Measurements from ENCODE around the gene RBBP6.

The RBBP6 gene

DNA sequence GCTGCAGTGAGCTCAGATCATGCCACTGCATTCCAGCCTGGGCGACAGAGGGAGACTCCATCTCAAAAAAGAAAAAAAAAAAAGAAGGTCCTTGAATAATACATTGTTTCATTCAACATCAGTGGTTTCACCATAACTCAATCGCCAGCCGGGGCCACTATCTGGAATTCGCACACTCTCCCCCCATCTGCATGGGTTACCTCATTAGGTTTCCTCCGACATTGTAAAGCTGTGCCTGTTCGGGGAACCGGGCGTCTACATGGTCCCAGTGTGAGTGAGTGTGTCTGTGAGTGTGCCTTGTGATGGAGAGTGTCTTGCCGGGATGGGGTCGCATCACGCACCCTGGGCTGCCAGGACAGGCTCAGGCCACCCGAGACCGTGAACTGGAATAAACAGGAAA lies 16.6 kb upstream of the RBBP6 start:
- H3K4me3 ChIP-seq (ENCODE audit: low read length), result no peak overlapping the region
- no peak for DNase-seq (ENCODE audit: low read depth, low spot score)

GRCh38 chr16:24523569-24523968 lies 15.8 kb upstream of the RBBP6 start:
- H3K4me3 ChIP-seq (ENCODE audit: low read length), result no peak overlapping the region
- DNase-seq (ENCODE audit: low read depth, low spot score), result no peak

DNA sequence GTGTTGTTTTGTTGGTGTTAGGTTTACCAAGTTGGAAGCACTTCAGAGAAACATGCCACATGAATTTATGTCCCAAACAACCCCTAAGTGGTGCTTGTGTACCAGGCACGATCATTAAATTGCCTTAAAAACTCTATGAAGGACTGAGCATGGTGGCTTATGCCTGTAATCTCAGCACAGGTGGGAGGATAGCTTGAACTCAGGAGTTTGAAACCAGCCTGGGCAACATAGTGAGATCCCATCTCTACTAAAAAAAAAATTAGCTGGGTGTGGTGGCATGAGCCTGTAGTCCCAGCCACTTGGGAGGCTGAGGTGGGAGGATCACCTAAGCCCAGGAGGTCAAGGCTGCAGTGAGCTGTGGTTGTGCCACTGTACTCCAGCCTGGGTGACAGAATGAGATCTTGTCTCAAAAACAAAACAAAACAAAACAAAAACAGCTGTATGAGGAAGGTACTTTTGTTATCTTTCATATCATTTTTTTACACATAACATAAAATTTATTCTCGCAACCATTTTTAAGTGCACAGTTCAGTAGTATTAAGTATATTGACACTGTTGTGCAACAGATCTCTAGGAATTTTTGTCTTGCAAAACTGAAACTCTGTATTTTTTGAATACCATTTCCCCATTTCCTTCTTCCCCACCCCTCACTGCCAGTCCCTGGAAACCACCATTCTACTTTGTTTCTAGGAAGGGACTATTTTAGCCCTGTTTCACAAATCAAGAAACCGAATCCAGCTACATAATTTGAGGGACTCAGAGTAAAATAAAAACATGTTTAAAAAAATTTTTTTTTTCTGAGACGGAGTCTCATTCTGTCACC lies 14.3 kb upstream of the RBBP6 start:
- DNase-seq (ENCODE audit: low read depth, low spot score), result no peak

DNA sequence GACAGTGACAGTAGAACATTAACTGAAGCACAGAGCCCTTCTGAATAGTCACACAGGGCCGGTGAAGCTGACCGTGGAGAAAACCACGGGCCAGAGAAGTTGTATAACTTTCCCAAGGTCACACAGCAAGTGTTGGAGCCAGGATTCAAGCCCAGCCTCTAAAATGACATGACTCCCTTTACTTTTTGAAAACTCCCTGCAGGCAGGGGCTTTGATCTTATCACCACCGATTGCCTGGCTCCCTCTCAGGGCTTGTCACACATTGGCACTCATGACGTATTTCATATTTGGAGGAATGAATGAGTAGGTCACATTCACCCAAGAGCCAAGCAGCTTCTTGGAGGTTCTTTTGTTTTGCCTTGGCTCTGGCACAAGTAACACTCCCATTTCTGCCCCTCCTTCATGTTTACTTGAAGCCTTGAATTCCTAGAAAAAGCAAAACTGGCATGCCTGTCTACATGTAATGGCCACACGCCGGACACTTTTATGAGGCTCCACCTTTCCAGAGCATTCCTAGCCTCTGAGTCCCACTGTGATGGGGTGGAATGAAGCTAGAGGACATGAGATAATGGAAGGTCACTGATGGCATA lies 13.3 kb upstream of the RBBP6 start:
- no peak for DNase-seq (ENCODE audit: low read depth, low spot score)
- H3K4me3 ChIP-seq (ENCODE audit: low read length), result no peak overlapping the region

More for the DNA sequence above, 14.3 kb upstream of the RBBP6 start:
- H3K4me3 ChIP-seq (ENCODE audit: low read length), result no peak overlapping the region

GRCh38 chr16:24526701-24527495 lies 12.5 kb upstream of the RBBP6 start:
- DNase-seq (ENCODE audit: low read depth, low spot score), result no peak
- H3K4me3 ChIP-seq (ENCODE audit: low read length), result no peak overlapping the region

- DNase-seq (ENCODE audit: low read depth, low spot score), result no peak
- H3K4me3 ChIP-seq (ENCODE audit: low read length), result no peak overlapping the region
These were observed 8.2 kb upstream of the RBBP6 start for GRCh38 chr16:24531166-24531565.

GRCh38 chr16:24534620-24535019 lies 4.7 kb upstream of the RBBP6 start:
- DNase-seq (ENCODE audit: low read depth, low spot score), result no peak
- no peak overlapping the region for H3K4me3 ChIP-seq (ENCODE audit: low read length)

- no peak overlapping the region for H3K4me3 ChIP-seq (ENCODE audit: low read length)
- DNase-seq (ENCODE audit: low read depth, low spot score), result peak; percentile 32
These were observed 3.5 kb upstream of the RBBP6 start for GRCh38 chr16:24535827-24536226.

GRCh38 chr16:24536671-24537070 lies 2.7 kb upstream of the RBBP6 start:
- no peak overlapping the region for H3K4me3 ChIP-seq (ENCODE audit: low read length)

DNA sequence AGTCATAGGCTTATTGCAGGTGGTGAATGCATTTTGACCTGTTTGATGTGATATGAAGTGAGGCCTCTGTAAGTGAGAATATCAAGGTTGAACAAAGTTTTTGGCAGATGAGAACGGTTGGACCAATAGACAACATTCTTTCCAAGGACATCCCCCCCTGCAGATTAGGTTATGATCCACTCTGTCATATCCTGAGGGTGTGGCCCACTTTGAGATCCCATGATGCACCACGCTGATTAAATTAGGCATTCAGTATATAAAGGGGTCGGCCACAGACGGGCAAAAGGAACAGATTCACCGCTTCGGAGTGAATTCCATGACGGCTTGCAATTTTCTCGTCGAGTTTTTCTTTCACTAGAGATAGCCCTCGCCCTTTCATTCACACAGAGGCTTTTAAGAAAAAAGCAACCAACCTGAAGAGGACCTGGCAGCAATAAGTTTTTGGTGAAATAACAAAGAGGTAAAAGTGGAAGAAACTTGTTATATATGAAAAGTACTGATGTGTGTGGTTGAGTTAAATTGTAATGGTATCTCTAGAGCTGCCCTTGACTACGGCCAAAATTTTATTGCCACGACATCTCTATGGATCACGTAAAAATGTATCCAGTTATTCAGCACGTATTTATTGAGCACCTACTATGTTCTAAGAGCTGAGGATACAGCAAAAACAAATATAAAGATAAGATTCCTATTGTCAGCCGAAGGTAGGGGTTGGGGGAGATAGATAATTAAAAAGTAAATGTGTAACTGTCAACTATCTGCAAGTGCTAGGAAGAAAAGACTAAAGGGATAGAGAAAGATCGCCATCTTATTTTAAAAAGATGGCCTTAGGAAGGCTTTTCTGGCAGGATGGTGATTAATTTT lies 1.7 kb upstream of the RBBP6 start:
- DNase-seq (ENCODE audit: low read depth, low spot score), result peak; percentile 30
- H3K4me3 ChIP-seq (ENCODE audit: low read length), result no peak overlapping the region

More at GRCh38 chr16:24536671-24537070, 2.7 kb upstream of the RBBP6 start:
- DNase-seq (ENCODE audit: low read depth, low spot score), result no peak

- no peak for DNase-seq (ENCODE audit: low read depth, low spot score)
- peak overlapping the region; percentile 89 for H3K4me3 ChIP-seq (ENCODE audit: low read length)
These were observed 541 bp upstream of the RBBP6 start for GRCh38 chr16:24538756-24539294.

GRCh38 chr16:24539850-24540601 lies 660 bp downstream of the RBBP6 start:
- H3K4me3 ChIP-seq (ENCODE audit: low read length), result peak overlapping the region; percentile 89
- DNase-seq (ENCODE audit: low read depth, low spot score), result no peak

- H3K4me3 ChIP-seq (ENCODE audit: low read length), result peak overlapping the region; percentile 89
- no peak for DNase-seq (ENCODE audit: low read depth, low spot score)
These were observed 1.3 kb downstream of the RBBP6 start for GRCh38 chr16:24540602-24541210.

- DNase-seq (ENCODE audit: low read depth, low spot score), result no peak
These were observed 2.0 kb downstream of the RBBP6 start for GRCh38 chr16:24541233-24541933.

DNA sequence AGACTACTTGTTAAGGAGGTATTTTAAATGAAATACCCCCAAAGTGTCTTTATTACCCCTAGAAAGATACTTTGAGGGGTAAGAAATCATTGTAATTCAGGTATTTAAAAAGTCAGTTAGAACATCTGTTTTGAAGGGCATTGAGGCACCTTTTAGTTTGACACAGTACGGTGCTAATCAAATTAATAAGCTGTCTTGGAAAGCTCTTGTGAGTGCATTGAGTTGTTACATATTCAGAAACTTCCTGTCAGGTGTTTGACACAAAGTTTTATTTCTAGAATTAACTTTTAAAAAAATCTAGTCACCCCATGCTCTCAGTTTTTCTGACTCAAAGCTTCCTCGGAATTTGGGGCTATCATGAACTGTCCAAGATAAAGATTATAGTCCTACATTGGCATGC lies 4.6 kb downstream of the RBBP6 start:
- no peak for DNase-seq (ENCODE audit: low read depth, low spot score)

More at GRCh38 chr16:24541233-24541933, 2.0 kb downstream of the RBBP6 start:
- peak overlapping the region; percentile 89 for H3K4me3 ChIP-seq (ENCODE audit: low read length)

DNA sequence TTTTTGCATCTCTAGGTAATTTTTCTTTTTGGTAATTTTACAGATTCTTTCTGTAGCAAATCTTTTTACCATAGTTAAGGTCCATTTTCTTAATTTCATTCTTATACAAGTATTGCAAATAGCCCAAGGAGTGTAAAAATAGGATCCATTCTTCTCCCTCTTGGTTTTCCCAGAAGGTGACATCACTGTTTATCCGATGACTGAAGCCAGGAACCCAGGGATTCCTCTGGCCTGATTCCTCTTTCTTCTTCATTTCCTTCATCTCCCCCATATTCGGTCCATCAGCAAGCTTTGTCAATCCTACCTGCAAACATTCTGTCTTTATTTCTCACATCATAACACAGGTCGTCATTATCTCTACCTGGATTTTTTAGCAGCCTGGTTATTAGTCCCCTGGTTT lies 5.3 kb downstream of the RBBP6 start:
- no peak overlapping the region for H3K4me3 ChIP-seq (ENCODE audit: low read length)
- no peak for DNase-seq (ENCODE audit: low read depth, low spot score)

More for the DNA sequence above, 4.6 kb downstream of the RBBP6 start:
- no peak overlapping the region for H3K4me3 ChIP-seq (ENCODE audit: low read length)

GRCh38 chr16:24550295-24550694 lies 10.9 kb downstream of the RBBP6 start:
- no peak overlapping the region for H3K4me3 ChIP-seq (ENCODE audit: low read length)
- DNase-seq (ENCODE audit: low read depth, low spot score), result no peak
